GM21576 (cell line): Measurements from ENCODE around the gene SPEF1.

ENCODE experiments used
- ATAC-seq: cut with Tn5 transposase; IDR thresholded peaks from one replicate; pipeline ENCODE4 v1.9.1; 2021; ENCODE audit warnings: mild to moderate bottlenecking, moderate library complexity; ENCODE audit not compliant: unreplicated experiment

Gene SPEF1

DNA sequence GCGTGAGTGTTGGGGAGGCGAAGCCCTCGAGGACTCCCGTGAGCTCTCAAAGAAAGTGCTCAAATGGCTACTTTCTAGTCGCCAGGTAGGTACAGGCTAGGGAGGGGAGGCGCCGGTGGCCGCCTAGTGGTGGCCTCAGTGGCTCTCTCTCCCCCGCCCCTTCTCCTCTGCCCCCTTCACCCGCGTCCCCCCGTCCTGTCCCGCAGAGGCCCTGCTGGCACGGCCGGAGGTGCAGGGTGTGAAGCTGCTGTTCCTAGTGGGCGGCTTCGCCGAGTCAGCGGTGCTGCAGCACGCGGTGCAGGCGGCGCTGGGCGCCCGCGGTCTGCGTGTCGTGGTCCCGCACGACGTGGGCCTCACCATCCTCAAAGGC, 30.0 kb downstream of the SPEF1 start:
- no peak for ATAC-seq

DNA sequence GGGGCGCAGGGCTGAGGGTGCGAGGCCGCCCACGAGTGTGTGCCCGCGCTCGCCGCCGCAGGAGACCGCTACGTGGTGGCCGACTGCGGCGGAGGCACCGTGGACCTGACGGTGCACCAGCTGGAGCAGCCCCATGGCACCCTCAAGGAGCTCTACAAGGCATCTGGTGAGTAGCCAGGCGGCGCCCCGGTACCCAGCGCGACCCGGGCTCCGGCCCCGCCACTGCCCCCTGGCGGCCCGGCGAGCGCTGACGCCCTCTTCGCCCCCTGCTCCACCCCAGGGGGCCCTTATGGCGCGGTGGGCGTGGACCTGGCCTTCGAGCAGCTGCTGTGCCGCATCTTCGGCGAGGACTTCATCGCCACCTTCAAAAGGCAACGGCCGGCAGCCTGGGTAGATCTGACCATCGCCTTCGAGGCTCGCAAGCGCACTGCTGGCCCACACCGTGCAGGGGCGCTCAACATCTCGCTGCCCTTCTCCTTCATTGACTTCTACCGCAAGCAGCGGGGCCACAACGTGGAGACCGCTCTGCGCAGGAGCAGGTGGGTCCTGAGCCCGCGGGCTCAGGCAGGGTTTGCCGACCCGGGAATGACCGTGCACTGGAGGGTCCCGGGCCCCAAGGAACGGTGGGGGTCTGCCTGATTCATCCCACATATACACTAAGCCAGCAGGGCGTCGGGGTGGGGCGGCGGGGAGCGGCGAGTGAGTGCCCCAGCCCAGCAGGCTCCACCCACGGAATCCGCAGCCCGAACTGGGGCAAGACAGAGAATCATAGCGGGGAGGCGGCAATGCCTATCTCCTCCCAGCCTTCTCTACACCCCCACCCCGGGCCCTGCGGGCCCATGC, 31.3 kb downstream of the SPEF1 start:
- ATAC-seq: no peak

- no peak for ATAC-seq
These were observed 32.1 kb downstream of the SPEF1 start for GRCh38 chr20:3749087-3749688.

- ATAC-seq: no peak
These were observed 33.2 kb downstream of the SPEF1 start for GRCh38 chr20:3748073-3748472.

GRCh38 chr20:3747471-3747870, 33.8 kb downstream of the SPEF1 start:
- ATAC-seq: no peak

GRCh38 chr20:3745686-3746173, 35.5 kb downstream of the SPEF1 start:
- ATAC-seq: no peak

DNA sequence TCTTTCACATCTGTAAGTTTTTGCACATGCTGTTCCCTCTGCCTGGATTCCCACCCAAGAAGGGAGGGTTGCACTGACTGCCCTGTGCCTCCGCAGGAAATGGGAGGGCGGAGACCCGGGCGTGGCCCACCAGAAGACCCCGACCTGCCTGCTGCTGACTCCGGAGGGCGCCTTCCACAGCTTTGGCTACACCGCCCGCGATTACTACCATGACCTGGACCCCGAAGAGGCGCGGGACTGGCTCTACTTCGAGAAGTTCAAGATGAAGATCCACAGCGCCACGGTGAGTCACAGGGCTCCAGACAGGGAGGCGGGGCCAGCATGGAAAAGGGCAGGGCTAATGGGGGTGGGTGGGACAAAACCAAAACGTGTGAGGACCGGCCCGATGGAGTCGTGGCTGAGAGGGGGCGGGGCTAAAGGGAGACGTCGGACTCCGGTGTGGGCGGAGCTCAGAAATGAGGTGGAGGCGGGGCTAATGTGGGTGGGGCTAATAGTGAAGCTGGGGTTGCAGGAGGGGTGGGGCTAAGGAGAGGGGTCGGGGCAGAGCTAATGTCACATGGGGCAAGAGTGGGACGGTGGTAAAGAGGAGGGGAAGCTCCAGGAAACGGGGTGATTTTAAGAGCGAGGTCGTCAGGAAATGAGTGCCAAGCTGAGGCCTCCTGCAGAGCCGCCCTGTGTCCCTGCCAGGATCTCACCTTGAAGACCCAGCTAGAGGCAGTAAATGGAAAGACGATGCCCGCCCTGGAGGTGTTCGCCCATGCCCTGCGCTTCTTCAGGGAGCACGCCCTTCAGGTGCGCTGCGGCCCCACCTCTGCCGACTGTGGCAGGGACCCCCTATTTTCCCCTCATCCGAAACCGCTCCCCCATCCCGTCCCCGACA, 36.2 kb downstream of the SPEF1 start:
- ATAC-seq: no peak

DNA sequence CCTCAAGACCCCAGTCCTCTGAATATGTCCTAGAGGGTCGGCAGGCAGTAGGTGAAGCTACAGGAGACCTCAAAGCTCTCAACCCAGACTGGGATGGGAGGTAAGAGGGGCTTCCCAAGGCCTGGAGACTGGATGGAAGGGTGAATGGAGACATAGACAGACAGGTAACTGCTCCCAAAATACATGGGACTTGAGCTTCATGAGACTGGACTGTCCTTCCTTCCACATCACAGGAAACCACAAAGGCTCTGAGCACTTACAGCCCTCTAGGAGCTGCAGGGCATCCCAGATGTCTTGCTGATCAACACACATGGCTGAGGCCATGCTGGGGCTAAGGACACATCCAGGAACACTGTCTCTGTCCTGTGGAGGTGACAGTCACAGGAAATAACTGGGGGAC, 37.2 kb downstream of the SPEF1 start:
- ATAC-seq: no peak

DNA sequence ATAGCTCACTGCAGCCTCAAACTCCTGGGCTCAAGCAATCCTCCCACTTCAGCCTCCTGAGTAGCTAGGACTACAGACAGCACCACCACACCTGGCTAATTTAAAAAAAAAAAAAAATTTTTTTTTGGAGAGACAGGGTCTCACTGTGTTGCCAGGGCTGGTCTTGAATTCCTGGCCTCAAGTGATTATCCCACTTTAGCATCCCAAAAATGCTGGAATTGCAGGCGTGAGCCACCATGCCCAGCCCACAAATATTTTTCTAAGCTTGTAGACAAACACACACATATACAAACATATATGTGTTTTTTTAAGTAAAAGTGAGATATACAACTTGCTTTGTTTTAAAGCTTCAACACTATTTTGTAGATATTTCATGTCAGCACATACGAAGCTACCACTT, 38.0 kb downstream of the SPEF1 start:
- ATAC-seq: no peak

GRCh38 chr20:3741836-3742458, 39.3 kb downstream of the SPEF1 start:
- no peak for ATAC-seq

GRCh38 chr20:3740615-3741301, 40.5 kb downstream of the SPEF1 start:
- no peak for ATAC-seq

DNA sequence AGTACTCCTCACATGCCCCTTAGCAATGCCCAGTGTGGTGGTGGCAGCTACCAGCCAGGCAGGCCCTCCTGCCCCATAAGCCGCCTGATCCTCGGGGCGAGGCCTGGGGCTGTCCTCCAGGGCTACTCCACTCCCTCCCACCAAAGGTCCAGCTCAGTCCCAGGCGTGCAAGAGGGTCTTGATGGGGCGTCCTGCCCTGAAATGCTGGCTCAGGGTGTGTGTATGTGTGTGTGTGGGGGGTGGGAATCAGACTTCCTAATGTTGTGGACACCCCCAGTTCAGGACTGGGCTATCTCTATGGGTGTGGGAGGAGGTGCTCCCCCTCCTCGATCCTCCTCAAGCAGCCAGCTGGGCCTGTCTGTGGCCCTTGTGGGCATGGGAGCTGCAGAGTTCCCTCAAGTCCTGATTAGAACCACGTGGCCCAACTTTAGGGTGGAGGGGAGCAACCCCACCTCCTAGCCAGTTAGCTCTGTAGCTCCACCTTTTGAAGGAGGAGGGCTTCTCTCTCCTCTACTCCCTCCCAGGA, 41.3 kb downstream of the SPEF1 start:
- ATAC-seq: no peak

GRCh38 chr20:3739054-3739925, 42.0 kb downstream of the SPEF1 start:
- no peak for ATAC-seq

GRCh38 chr20:3738111-3739053, 42.9 kb downstream of the SPEF1 start:
- ATAC-seq: no peak

DNA sequence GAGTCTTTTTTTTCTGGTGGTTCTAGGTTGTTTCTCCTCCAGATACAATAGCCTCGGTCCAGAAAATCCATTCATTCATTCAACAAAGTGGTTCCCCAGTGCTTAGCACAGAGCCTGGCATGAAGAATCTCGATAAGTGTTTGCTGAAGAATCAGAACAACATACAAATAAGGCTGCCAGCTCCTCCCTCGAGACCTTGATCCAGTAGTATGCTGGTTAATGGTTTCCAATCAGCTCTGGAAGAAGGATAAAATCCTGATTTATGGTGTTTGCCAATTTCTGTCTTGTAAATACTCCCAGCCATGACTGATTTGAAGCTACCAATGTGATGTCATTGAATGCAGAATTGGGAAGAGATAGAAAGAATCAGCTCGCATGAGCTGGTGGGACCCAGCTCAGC, 45.5 kb downstream of the SPEF1 start:
- ATAC-seq: no peak

GRCh38 chr20:3734111-3734843, 47.0 kb downstream of the SPEF1 start:
- ATAC-seq: no peak
